GM19035 (cell line): Measurements from ENCODE around the gene DST.

Source experiments
- ATAC-seq: cut with Tn5 transposase; IDR thresholded peaks from one replicate; pipeline ENCODE4 v1.9.1; 2021; ENCODE audit not compliant: unreplicated experiment

DST gene

DNA sequence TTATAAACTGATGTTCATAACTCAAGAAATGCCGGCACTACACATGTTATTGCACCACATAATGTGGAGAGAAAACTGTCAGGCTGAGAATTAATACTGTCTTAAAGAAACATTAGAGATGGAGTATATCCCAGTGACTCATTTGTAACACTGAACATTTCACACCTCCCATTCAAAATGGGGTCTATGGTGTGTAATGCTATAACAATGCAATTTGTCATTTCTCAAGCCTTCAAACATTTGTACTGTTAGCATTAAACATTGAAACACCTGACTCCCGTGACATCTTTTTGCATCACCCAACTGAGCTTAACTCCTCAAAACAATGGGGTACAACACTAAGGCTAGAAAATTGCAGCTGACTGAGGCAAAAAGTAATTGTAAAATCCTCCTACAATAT, 151.7 kb downstream of the DST start:
- no peak for ATAC-seq

DNA sequence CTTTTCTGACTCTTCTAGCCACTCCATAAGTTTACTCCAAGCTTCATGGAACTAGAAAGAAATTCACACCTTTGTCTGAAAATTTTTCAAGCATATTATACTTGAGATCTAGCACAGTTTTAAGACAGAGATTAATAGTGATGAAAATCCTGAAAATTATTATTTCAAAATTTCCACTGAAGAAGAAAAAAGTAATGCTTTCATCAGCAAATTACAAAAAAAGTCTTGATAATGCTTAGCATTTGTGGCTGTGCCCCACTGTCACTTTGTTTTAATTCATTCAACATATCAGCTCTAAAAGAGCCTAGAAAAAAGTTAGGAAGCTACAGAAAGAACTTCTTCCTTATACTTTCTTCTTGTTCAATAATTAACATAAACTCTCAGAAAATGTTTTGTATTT, 153.1 kb downstream of the DST start:
- ATAC-seq = no peak

DNA sequence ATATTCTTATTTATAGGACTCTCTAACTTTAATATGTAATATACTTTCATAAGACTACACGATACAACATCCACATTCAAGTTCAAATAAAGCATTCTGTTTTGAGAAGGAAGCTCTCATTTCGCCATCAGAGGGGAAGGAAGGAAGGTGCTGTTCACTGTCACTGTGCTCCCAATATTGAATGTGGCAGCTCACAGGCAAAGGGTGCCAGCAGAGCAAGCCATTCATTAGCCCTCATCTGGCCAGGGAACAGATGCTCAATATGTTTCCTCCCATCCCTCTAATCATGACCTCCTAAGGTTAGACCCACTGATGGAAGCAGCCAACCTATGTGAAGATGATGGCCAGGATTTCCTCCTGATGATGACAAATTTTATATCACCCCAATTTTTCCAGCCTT, 154.4 kb downstream of the DST start:
- no peak for ATAC-seq

DNA sequence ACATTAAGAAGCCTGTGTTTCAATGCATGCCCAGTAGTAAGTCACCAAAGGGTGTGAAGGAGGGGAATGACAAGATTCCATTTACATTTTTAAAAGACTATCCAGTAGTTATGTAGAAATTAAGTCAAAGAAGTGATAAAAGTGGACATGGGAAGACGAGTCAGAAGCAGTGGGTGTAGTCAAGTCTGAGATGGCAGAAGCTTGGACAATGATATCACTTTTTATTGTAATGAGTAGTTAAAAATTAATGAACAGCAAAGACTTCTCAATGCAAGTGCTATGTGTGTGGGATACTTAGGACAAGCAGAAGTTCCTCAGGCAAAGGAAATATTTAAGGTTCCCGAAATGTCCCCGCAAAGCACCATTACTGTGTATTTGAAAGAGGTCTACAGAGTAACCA, 156.0 kb downstream of the DST start:
- ATAC-seq = no peak

DNA sequence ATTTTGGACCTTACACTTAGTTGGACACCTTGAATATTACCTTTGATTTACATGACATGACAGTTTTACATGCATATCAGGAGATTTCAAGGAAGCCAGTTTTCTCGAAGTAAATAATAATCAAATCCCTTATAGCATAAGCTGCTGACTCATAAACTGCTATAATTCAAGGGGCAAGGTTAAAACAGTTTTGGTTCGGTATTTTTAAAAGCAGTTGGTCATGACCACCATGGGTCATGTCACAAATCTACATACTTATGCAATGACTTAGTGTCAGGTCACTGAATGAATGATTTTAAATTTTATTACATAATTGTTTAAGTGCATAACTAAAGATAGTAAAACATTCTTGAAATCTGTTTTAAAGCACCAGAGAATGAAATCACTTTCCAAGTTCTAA, 158.0 kb downstream of the DST start:
- ATAC-seq = no peak

DNA sequence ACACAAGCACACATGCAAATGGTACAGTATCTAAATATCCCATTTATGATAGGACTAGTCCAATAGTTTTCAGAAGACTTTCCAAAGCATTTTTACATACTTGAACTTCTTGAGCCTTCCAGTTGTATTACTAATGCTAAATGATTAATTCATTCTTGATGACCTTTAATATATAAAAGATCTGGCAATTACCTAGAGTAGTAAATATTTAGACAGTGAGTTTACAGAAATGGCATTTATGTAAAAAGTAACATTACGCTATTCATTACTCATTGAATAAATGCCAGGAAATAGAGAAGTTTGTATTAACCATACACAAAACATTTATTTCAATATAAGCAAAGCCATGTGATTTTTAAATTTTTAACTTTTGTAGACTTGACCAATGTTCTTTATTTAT, 158.8 kb downstream of the DST start:
- no peak for ATAC-seq

DNA sequence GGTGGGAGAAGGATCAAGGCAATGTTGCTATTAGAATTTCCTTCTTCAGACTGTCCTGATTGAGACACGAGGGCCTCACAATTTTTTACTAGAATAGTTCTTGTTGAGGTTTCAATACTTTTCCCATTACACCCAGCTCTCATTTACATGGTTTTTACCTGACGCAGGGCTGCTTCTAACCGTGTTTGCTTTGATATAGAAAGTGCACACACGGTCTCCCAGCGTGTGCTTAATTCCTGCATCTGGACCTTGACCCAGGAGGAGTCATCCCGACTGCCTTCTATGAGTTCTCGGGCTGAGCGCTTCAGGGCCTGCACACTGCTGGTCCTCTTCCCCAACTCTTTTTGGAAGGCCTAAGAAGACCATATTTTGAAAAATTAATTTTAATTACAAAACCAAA, 160.2 kb downstream of the DST start:
- no peak for ATAC-seq

DNA sequence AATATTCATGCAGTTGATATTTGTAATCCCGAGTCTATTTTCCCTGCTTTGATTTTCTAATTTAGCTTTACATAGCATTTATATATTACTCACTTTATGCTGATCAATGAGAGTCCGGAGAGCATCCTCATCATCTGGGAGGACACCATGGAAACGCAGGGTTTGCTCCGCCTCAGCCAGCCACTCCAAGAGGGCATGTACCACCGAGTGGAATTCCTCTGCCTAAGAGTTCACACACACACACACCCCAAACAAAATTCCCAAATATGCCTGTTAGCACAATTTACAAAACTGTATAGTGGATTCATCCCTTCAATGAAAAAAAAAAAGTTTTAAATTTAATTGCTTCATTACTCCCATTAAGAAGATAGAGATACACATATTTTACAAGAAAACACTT, 160.7 kb downstream of the DST start:
- no peak for ATAC-seq

DNA sequence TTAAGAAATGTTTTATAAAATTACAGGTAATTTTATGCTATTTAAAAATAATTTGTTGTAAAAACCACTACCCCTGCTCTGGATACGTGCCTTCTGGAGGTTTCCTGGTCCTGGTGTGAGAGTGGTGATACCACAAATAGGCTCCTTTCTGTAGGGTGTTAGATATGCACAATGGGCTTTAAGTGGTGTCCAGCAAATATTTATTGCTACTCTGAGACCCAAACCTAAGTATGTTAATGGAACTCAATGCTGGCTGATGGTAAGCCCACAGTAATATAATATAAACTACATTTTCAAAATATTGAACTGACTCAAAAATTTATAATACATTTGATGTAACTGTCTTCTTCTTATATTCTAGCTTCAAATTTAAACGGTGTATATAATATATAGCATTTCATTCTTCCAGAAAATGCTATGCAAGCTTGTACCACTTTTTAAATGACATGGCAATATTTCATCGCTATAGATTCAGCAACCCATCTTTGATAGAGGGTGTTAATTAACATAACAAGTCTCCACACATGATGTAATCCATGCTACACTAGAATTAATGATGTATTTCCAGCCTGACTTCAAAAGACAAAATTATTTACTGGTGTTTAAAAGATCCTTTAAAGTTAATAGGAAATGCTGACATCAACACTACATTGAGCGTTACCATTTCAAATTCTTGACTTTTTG, 161.9 kb downstream of the DST start:
- ATAC-seq = no peak

DNA sequence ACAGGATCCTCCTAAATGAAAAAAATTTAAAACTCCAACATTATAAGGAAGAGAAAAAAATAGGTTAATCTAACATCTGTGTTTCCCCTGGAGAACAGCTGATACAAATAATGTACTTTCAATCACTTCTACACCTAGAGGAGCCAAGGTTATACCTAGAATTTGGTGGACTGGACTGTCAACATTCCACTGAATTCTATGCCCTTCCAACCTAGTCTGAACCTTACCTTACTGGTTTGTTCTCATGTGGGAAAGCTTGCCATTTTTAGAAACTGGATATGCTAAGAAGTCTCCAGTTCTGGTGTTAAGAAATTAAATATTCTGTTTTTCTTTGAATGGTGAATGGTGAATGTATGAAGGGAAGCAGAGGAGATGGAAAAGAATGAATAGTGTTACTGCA, 162.4 kb downstream of the DST start:
- ATAC-seq = no peak

DNA sequence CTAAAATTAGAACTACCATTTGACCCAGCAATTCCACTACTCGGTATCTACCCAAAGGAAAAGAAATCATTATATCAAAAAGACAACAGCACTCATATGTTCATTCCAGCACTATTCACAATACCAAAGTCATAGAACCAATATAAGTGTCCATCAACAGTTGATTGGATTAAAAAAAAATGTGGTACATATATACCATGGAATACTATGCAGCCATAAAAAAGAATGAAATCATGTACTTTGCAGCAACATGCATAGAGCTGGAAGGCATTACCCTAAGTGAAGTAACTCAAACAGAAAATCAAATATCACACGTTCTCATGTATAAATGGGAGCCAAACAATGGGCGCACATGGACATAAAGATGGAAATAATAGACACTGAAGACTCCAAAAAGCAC, 163.3 kb downstream of the DST start:
- ATAC-seq = no peak

DNA sequence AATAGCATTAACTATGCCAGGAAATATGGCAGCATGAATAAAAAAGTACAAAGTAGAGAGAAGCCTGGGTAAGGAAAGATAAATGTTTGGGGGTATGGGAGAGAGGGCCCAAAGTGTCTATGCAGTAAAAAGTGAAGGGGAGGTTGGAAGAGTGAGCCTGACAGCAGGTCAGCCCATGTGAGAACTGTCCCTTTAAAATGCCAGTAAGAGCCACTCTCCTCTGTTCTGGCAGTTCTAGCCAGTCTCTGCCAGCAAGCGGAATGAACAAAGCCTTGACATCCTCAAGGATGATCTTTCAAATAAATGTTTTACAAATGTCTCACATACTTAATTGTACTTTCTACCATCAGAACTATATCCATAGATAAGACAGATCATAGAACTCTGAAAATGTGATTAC, 164.5 kb downstream of the DST start:
- no peak for ATAC-seq

DNA sequence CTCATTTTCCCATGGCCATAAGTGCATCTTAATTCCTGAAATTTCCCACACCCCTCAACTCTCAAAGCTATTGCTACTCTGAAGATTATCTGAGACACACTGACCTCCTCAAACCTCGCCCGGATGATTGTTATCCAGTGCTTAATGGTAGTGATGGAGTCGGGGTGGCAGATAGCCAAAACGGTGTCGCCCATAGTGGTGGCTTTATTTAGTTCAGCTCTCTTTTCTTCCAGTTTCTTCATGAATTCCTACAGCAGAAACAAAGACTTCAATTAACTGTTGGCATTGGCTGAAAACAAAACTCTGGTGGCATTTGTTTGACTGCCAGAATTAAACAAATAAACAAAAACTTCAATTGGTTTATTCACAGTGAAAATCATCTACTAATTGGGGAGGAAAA, 165.4 kb downstream of the DST start:
- no peak for ATAC-seq

DNA sequence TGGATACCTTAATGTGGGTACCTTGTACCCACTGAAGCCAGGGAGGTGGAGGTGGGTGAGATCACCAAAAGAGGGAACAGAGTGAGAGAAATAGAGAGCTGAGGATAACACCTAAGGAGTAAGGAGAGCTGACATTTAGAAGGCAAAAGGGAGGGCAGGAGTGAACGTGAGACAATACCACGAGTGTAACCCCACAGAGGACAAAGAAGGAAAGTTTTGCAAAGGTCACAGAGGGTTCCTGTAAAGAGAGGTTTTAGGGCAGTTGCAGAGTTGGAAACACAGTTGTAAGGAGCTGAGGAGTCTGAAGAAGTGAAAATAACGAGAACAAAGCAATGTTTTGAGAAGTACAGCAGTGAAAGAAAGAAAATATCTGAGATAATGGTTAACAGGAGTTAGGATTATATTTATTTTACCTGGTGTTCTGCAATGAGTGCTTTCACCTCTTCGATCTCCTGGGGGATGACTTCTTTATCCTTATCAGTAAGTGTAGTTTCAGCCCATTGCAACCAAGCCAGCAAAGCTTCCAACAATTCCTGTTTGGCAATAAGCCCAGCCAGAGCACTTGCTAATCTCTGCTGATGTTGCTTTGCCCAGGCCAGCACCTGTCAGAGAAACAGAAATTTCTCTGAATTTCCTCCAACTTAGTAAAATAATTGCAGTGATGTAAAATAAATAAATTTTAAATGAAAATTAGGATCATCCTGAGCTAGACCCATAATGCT, 166.8 kb downstream of the DST start:
- ATAC-seq = no peak

DNA sequence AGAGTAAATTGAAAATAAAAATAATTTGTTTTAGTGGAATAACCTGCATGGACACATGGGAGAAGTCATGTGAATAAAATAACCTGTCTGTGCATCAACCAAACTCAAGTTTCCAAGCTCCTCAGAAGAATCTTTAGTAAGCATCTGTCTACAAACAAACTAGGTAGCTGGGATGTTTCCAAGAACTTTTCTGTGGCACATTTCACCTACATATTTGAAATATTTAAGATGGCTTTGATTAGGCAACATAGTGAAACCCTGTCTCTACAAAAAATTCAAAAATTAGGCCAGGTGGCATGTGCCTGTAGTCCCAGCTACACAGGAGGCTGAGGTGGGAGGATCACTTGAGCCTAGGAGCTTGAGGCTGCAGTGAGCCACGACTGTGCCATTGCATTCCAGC, 168.2 kb downstream of the DST start:
- no peak for ATAC-seq

DNA sequence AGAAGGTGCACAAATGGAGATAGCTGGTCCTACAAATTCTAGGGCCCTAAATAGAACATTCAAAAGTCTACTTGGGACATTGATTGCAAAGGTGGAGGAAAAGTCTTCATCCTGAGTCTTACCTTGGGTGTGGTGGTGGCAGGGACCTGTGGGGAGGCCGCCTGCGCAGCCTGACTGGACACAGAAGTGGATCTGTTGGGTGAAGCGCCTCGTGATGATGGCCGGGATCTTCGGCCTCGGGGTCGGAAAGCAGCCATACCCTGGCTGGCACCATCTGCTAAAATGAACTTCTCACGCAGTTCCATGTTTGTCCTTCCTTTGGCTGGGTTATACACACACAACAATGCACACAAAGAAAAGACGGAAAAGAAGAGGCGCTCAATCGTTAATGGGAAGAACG, 179.2 kb downstream of the DST start:
- no peak for ATAC-seq

DNA sequence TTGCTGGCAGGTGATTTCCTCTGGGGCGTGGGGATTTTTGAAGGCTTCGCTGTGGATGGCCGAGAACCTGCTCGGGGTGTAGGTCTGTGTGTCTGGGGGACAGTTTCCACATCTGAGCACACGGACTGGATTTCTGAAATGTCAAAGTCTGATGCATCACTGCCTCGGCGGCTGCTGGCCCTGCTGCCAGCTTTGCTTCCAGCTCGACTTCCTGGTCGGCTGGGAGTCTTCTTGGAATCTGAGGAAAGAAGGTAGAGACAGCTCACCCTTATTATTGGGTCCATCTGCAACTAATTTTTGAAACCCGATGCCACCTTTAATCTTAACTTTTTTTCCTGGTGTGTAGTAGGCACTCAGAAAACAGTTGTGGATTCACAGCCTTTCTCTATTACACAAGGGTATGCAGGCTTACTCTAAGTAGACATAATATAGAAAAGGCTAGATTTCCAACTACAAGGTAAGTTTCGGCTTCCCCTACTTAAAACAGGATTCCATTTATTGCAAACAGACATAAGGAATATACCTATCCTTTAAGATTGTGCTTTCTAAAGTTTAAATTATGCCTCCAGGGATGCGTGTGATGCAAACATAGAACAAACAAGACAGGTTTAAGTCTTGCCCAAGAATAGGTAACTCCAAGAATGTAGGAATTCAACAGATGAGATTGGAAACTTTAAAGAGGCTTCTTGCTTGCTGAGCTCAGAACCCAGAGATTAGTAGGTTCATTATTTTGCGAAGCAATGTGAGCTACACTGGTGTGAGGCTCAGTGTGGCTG, 183.5 kb downstream of the DST start:
- ATAC-seq = no peak

DNA sequence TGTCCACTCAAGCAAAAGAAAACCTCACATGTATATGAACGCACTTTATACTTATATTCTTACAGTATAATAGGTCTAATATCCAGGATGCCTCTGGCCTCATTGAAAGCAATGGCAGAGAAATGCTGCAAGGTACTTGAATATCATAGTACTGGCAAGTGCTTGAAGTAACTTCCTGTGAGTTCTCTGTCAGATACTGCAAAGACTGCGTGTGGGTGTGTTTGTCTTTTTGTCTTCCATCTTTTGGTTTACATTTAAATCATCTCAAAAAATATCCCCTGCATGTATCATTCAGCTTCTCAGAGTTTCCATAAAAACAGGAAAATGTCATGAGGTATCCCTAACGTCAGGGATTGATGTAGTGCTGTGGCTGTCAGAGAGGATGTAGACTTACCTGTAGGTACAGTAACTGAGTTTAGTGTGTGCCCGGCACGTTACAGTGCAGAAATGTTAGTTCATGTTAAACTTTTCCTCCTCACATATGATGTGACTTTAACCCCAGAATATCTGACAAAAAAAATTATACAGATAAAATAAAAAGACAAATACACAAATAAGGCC, 184.3 kb downstream of the DST start:
- no peak for ATAC-seq

DNA sequence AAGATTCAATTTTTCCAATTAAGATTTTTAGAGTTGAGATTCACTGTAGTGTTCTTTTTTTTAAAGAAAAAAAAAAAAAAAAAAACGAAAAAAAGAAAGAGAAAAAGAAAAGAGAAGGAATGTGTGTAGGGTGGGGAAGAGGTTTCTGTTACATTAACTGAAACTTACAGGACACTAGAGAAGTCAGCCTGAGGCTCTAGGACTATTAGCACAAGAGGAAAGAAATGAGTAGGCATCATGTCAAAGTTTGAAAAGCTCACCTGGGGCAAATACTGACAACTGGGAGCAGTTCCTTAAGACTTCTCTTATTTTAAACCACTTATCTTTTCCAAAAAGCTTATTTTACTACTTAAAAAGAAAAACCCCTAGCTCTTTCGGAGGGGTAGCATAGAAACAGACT, 185.9 kb downstream of the DST start:
- ATAC-seq = no peak

DNA sequence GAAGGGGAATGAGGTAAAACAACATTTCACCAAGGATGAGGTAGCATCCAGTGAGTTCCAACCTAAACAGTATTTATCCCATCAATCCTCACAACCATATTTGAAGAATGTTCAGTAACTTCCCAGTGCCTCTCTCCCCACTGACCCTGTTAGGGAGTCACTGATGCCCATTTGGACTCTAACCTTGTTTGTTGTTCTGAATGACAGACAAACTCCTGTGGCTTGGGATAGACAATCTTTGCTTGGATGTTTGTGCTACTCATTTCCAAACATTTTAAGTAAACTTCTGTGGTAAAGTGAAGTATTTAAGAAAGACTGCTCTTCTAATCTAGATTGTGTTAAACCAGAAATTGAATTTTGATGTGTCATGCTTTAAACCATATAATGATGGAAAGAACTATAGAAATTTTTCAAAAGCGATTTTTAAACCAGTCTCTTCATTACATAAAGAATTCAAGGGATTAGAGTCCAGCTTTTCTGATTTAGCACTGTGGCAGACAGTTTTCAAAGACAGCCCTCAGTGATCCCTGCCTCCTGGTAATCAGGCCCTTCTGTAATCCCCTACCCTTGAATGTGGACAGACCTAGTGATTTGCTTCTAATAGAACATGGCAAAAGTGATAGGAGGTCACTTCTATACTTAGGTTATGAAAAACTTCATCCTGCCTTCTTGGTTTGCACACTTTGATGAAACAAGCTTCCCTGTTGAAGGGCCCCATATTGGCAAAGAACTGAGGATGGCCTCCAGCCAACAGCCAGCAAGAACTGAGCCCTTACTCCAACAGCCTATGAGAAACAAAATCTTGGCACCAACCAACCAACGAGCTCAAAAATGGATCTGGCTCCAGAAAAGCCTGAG, 191.6 kb downstream of the DST start:
- no peak for ATAC-seq

DNA sequence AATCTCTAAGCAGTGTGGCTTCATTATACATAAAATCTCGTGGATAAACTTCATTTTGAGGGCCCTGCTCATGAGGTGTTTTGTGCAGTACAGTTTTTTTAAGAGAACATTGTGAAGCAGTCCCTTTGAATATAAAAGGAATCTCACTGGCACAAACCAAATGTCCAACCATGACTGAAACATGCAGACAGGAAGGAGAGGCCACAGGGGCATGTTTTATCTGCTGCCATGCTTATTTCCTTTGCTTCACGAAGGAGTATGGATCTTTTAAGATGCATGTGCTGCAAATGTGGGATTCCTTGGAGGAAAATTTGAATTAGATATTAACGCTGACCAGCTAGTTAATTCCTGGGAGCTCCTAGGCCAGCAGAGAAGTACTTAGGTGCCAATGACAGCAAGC, 192.3 kb downstream of the DST start:
- ATAC-seq = no peak
